Large intestine (tissue), 3 donors: ENCODE measurements around the gene CACNA1D. TPM values are rescaled to one million over a fixed set of nuclear protein-coding genes. Genes with fewer than 3 reads are reported as not detected.

ENCODE experiments used
- DNase-seq, 2 donors: peaks; one replicate each; pipeline versions ENCODE4 v3.0.0 to v3.0.0-alpha.2; 2013
- H3K27ac ChIP-seq: one replicate; pipeline ENCODE4 v1.5.1; 2013; ENCODE audit warnings: low read length
- H3K27me3 ChIP-seq: 2 replicates; pipeline ENCODE4 v1.6.1; 2013; ENCODE audit warnings: low read length; ENCODE audit not compliant: control insufficient read depth, insufficient read depth
- H3K36me3 ChIP-seq: 2 replicates; pipeline ENCODE4 v1.6.1; 2013; ENCODE audit warnings: low read length; ENCODE audit not compliant: control insufficient read depth, insufficient read depth
- H3K4me1 ChIP-seq: one replicate; pipeline ENCODE4 v1.6.1; 2013; ENCODE audit warnings: low read length; ENCODE audit not compliant: control insufficient read depth, insufficient read depth
- H3K4me3 ChIP-seq: one replicate; pipeline ENCODE4 v1.5.1; 2013; ENCODE audit warnings: low read length
- H3K9me3 ChIP-seq: one replicate; pipeline ENCODE4 v1.6.1; 2013; ENCODE audit warnings: mild to moderate bottlenecking, low read depth, low read length, moderate library complexity; ENCODE audit not compliant: control insufficient read depth
- WGBS: methylation state at CpG from one replicate; pipeline ENCODE4 v1.1.5; 2013; ENCODE audit warnings: low lambda C conversion rate; ENCODE audit not compliant: insufficient coverage; 5-methylcytosine and 5-hydroxymethylcytosine counted together
- polyA plus RNA-seq: library from polyadenylated mRNA; unstranded; fragments of 120-200 nt; gene quantifications from one replicate; pipeline ENCODE4 v1.2.1, GENCODE V29; 2013

Gene CACNA1D
- polyA plus RNA-seq, 1 donor = 58.2 TPM

GRCh38 chr3:53545310-53545995 lies 51.0 kb downstream of the CACNA1D start:
- no peaks in the 10 kb centered on the region for H3K4me1 ChIP-seq
- no peak for DNase-seq

GRCh38 chr3:53545996-53546359 lies 51.6 kb downstream of the CACNA1D start:
- Histone ChIP-seq H3K27ac (no peak overlapping the region), H3K27me3 (no peaks in the 10 kb centered on the region), H3K9me3 (no peaks in the 10 kb centered on the region), H3K4me1 (no peaks in the 10 kb centered on the region), H3K36me3 (peaks cover 3% of the 10 kb centered on the region), H3K4me3 (no peak overlapping the region)
- no CpG with 5 or more reads among the region's 7 CpGs for WGBS
- no peak for DNase-seq

More at GRCh38 chr3:53545310-53545995, 51.0 kb downstream of the CACNA1D start:
- no peaks in the 10 kb centered on the region for H3K27me3 ChIP-seq
- no CpG with 5 or more reads among the region's 10 CpGs for WGBS
- no peak overlapping the region for H3K27ac ChIP-seq
- H3K9me3 ChIP-seq = no peaks in the 10 kb centered on the region
- H3K4me3 ChIP-seq = no peak overlapping the region
- H3K36me3 ChIP-seq = peaks cover 3% of the 10 kb centered on the region

GRCh38 chr3:53547327-53547726 lies 52.9 kb downstream of the CACNA1D start:
- DNase-seq = no peak
- Histone ChIP-seq H3K9me3 (no peaks in the 10 kb centered on the region), H3K27me3 (no peaks in the 10 kb centered on the region), H3K4me1 (no peaks in the 10 kb centered on the region), H3K4me3 (no peak overlapping the region), H3K27ac (no peak overlapping the region), H3K36me3 (peaks cover 3% of the 10 kb centered on the region)
- 100% methylated on average over 1 of the region's 8 CpGs for WGBS

- H3K27me3 ChIP-seq = no peaks in the 10 kb centered on the region
- H3K27ac ChIP-seq = no peak overlapping the region
- H3K36me3 ChIP-seq = peaks cover 3% of the 10 kb centered on the region
- WGBS = no CpG with 5 or more reads among the region's 8 CpGs
- H3K4me3 ChIP-seq = no peak overlapping the region
- DNase-seq = no peak
- H3K9me3 ChIP-seq = no peaks in the 10 kb centered on the region
- peaks cover 2% of the 10 kb centered on the region for H3K4me1 ChIP-seq
These were observed 55.7 kb downstream of the CACNA1D start for GRCh38 chr3:53550005-53550620.

GRCh38 chr3:53551324-53551723 lies 56.9 kb downstream of the CACNA1D start:
- no peak for DNase-seq
- no peak overlapping the region for H3K4me3 ChIP-seq
- H3K4me1 ChIP-seq = peaks cover 2% of the 10 kb centered on the region
- H3K9me3 ChIP-seq = no peaks in the 10 kb centered on the region
- no CpG with 5 or more reads among the region's 7 CpGs for WGBS
- H3K36me3 ChIP-seq = peaks cover 3% of the 10 kb centered on the region
- no peaks in the 10 kb centered on the region for H3K27me3 ChIP-seq
- no peak overlapping the region for H3K27ac ChIP-seq

- no peak overlapping the region for H3K27ac ChIP-seq
- H3K4me3 ChIP-seq = no peak overlapping the region
- H3K4me1 ChIP-seq = peaks cover 2% of the 10 kb centered on the region
- H3K36me3 ChIP-seq = peaks cover 3% of the 10 kb centered on the region
- peak; percentile 10 to 51 for DNase-seq
- no peaks in the 10 kb centered on the region for H3K9me3 ChIP-seq
- no CpG with 5 or more reads among the region's 2 CpGs for whole genome bisulfite sequencing
- no peaks in the 10 kb centered on the region for H3K27me3 ChIP-seq
These were observed 58.3 kb downstream of the CACNA1D start for GRCh38 chr3:53552730-53553129.

- no peaks in the 10 kb centered on the region for H3K9me3 ChIP-seq
- H3K36me3 ChIP-seq = peaks cover 3% of the 10 kb centered on the region
- DNase-seq = no peak
- H3K27me3 ChIP-seq = no peaks in the 10 kb centered on the region
- peaks cover 2% of the 10 kb centered on the region for H3K4me1 ChIP-seq
- H3K4me3 ChIP-seq = no peak overlapping the region
- H3K27ac ChIP-seq = no peak overlapping the region
- WGBS = 100% methylated on average over 1 of the region's 5 CpGs
These were observed 58.8 kb downstream of the CACNA1D start for GRCh38 chr3:53553200-53553599.

GRCh38 chr3:53554559-53555067 lies 60.2 kb downstream of the CACNA1D start:
- Histone ChIP-seq H3K4me3 (no peak overlapping the region), H3K27ac (no peak overlapping the region), H3K27me3 (no peaks in the 10 kb centered on the region), H3K4me1 (peaks cover 2% of the 10 kb centered on the region), H3K36me3 (peaks cover 3% of the 10 kb centered on the region), H3K9me3 (no peaks in the 10 kb centered on the region)
- 100% methylated on average over 4 of the region's 4 CpGs for WGBS
- DNase-seq = no peak

GRCh38 chr3:53555068-53555588 lies 60.7 kb downstream of the CACNA1D start:
- Histone ChIP-seq H3K27ac (no peak overlapping the region), H3K36me3 (peaks cover 3% of the 10 kb centered on the region), H3K4me1 (peaks cover 2% of the 10 kb centered on the region), H3K9me3 (no peaks in the 10 kb centered on the region), H3K27me3 (no peaks in the 10 kb centered on the region), H3K4me3 (no peak overlapping the region)
- WGBS = 57% methylated on average over 1 of the region's 4 CpGs
- peak in 1 of 2 donors; percentile 19 for DNase-seq

- DNase-seq = no peak
- H3K27me3 ChIP-seq = no peaks in the 10 kb centered on the region
- H3K4me3 ChIP-seq = no peak overlapping the region
- no peaks in the 10 kb centered on the region for H3K9me3 ChIP-seq
- no CpG with 5 or more reads among the region's 11 CpGs for WGBS
- H3K27ac ChIP-seq = no peak overlapping the region
- H3K4me1 ChIP-seq = no peaks in the 10 kb centered on the region
- H3K36me3 ChIP-seq = peaks cover 28% of the 10 kb centered on the region
These were observed 72.2 kb downstream of the CACNA1D start for GRCh38 chr3:53566461-53567145.
